GM18873 (cell line): ENCODE measurements around the gene DTNA.

Experiments
- ATAC-seq: cut with Tn5 transposase; IDR thresholded peaks from one replicate; pipeline ENCODE4 v1.9.1; 2021; ENCODE audit warnings: mild to moderate bottlenecking, moderate library complexity, moderate number of reproducible peaks; ENCODE audit not compliant: unreplicated experiment, low FRiP score

Gene DTNA

GRCh38 chr18:34803877-34804400 lies 93.8 kb downstream of the DTNA start:
- ATAC-seq: no peak

GRCh38 chr18:34805103-34805877 lies 95.2 kb downstream of the DTNA start:
- no peak for ATAC-seq

- ATAC-seq: no peak
Measured at GRCh38 chr18:34805878-34806351, 95.8 kb downstream of the DTNA start.

GRCh38 chr18:34806527-34806926 lies 96.4 kb downstream of the DTNA start:
- ATAC-seq: no peak

GRCh38 chr18:34807106-34807796 lies 97.2 kb downstream of the DTNA start:
- ATAC-seq: no peak

- ATAC-seq: no peak
Measured at GRCh38 chr18:34808389-34808788, 98.3 kb downstream of the DTNA start.

- ATAC-seq: no peak
Measured at GRCh38 chr18:34809451-34810072, 99.5 kb downstream of the DTNA start.

- no peak for ATAC-seq
Measured at GRCh38 chr18:34816183-34816582, 106.1 kb downstream of the DTNA start.

GRCh38 chr18:34817636-34818035 lies 107.5 kb downstream of the DTNA start:
- ATAC-seq: no peak

GRCh38 chr18:34818064-34818463 lies 108.0 kb downstream of the DTNA start:
- ATAC-seq: no peak

- ATAC-seq: no peak
Measured at GRCh38 chr18:34820360-34821065, 110.4 kb downstream of the DTNA start.

- ATAC-seq: no peak
Measured at GRCh38 chr18:34821669-34822210, 111.6 kb downstream of the DTNA start.

- ATAC-seq: no peak
Measured at GRCh38 chr18:34828093-34828492, 118.0 kb downstream of the DTNA start.

GRCh38 chr18:34834897-34835296 lies 124.8 kb downstream of the DTNA start:
- ATAC-seq: no peak

- no peak for ATAC-seq
Measured at GRCh38 chr18:34835466-34835865, 125.4 kb downstream of the DTNA start.

- ATAC-seq: no peak
Measured at GRCh38 chr18:34837769-34838272, 127.7 kb downstream of the DTNA start.

GRCh38 chr18:34838669-34839068 lies 128.6 kb downstream of the DTNA start:
- ATAC-seq: no peak

- no peak for ATAC-seq
Measured at GRCh38 chr18:34840256-34840826, 130.2 kb downstream of the DTNA start.

GRCh38 chr18:34841891-34842290 lies 131.8 kb downstream of the DTNA start:
- ATAC-seq: no peak

- ATAC-seq: no peak
Measured at GRCh38 chr18:34844072-34844471, 134.0 kb downstream of the DTNA start.
